Measurements from ENCODE around the gene SERPINI1. TPM values are rescaled to one million over a fixed set of nuclear protein-coding genes. Genes with fewer than 3 reads are reported as not detected.

SERPINI1 gene
- total RNA-seq, 4 donors from 2014 or later: 0.79 to 1.5 TPM; not detected in 2

DNA sequence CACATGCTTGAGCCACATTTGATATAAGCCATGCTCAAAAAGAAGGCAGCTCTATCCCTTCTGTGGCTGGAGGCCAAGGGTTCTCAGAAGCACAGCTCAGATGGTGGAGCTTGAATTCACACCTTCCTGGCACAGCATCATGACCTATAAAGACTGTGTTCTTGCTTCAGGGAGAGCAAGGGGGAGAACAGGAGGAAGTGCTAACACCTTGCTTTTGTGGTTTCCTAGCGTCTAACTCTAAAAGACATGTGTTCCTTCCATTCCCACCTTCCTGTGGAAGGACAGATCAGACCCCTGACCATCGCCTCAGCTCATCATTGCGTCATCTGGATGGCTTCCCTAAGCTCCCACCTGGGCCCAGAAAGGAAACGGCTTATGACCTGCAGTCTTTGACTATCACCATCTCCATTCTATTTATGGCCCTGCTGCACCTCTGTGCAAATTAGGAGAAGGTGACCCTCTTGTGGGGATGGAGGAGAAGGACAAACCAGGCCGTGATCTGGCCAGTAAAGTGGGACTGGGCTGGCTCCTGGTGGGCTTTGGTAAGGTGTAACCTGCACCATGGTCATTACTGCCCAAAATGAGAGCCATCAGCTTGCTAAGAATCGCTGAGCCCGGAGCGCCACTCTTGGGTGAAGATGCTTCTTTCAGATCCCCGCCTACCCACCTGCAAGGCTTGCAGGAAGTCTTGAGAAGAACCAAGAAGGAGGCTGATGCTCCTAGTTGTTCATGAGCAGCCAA, 128.5 kb downstream of the SERPINI1 start:
- in situ Hi-C loops (cut with MboI; ENCODE audit: low pct_ligation_motif_present in 1 of 4, low pct_unique_long_range_greater_than_20kb in 1 of 4, low sequenced_read_pairs in 3 of 4): no loop called here
- H3K4me1 ChIP-seq: no peaks in the 10 kb centered on the region
- intact Hi-C loops (cut with DNase I; ENCODE audit: low total_unique reads): no loop called here
- TF ChIP-seq POLR2AphosphoS5 (IDR thresholded peaks at IDR 0.05) (no peak), EP300 (IDR thresholded peaks at IDR 0.05; ENCODE audit: low read depth) (no peak)
- DNase-seq: no peak
- no peaks in the 10 kb centered on the region for H3K27me3 ChIP-seq
- no peaks in the 10 kb centered on the region for H3K9me3 ChIP-seq
- H3K36me3 ChIP-seq: no peaks in the 10 kb centered on the region
- WGBS, 2 donors (ENCODE audit: low coverage in 1 of 2): 78 to 83% methylated on average over 4 to 9 of the region's 9 CpGs
- no peak overlapping the region for H3K4me3 ChIP-seq
- no peak overlapping the region for H3K27ac ChIP-seq

DNA sequence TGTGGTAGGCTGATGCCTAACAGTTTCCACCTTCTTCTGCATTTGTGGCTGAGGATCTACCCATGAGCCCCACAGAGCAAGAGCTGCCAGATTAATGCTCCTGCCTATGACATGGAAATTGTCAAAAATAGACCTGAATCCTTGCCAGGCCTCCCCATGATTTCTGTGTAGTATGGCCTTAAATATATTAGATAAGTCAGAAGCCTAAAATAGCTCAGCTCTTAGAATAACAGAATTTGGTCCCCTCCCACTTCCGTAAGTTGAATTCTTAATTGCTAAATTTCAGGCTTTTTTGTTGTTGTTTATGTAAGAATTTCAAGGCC, 129.0 kb downstream of the SERPINI1 start:
- H3K4me1 ChIP-seq: no peaks in the 10 kb centered on the region
- no peaks in the 10 kb centered on the region for H3K9me3 ChIP-seq
- H3K36me3 ChIP-seq: no peaks in the 10 kb centered on the region
- DNase-seq: no peak
- H3K4me3 ChIP-seq: no peak overlapping the region
- intact Hi-C loops (cut with DNase I; ENCODE audit: low total_unique reads) (no loop called here), in situ Hi-C loops (cut with MboI; ENCODE audit: low pct_ligation_motif_present in 1 of 4, low pct_unique_long_range_greater_than_20kb in 1 of 4, low sequenced_read_pairs in 3 of 4) (no loop called here)
- H3K27ac ChIP-seq: no peak overlapping the region
- WGBS, 2 donors (ENCODE audit: low coverage in 1 of 2): 85% methylated on average over 1 of the region's 1 CpG
- no peaks in the 10 kb centered on the region for H3K27me3 ChIP-seq
- TF ChIP-seq, protein P1, sequence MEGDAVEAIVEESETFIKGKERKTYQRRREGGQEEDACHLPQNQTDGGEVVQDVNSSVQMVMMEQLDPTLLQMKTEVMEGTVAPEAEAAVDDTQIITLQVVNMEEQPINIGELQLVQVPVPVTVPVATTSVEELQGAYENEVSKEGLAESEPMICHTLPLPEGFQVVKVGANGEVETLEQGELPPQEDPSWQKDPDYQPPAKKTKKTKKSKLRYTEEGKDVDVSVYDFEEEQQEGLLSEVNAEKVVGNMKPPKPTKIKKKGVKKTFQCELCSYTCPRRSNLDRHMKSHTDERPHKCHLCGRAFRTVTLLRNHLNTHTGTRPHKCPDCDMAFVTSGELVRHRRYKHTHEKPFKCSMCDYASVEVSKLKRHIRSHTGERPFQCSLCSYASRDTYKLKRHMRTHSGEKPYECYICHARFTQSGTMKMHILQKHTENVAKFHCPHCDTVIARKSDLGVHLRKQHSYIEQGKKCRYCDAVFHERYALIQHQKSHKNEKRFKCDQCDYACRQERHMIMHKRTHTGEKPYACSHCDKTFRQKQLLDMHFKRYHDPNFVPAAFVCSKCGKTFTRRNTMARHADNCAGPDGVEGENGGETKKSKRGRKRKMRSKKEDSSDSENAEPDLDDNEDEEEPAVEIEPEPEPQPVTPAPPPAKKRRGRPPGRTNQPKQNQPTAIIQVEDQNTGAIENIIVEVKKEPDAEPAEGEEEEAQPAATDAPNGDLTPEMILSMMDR (IDR thresholded peaks at IDR 0.05): no peak
- no peak for TF ChIP-seq EP300 (IDR thresholded peaks at IDR 0.05; ENCODE audit: low read depth)
- no peak for TF ChIP-seq POLR2A (IDR thresholded peaks at IDR 0.05)
- TF ChIP-seq POLR2AphosphoS5 (IDR thresholded peaks at IDR 0.05): no peak

DNA sequence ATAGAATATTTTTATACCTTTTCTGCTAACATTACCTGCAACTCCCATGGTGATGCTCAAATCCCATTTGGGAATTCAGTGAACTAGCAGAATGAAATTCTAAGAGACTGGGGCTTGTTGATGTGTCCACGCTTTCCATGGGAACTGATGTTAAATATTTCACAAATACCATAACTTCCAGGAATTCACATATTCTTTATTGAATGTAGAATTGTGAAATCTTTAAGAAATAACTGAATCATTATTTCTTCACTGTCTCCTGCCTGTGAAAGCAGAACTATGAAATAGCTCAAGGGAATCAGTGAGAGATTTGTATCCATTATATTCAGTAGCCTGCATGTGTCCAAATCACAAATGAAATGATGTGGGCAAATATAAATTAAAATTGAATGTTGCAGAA, 130.8 kb downstream of the SERPINI1 start:
- TF ChIP-seq, protein P1 (IDR thresholded peaks at IDR 0.05): no peak
- in situ Hi-C loops (cut with MboI; ENCODE audit: low pct_ligation_motif_present in 1 of 4, low pct_unique_long_range_greater_than_20kb in 1 of 4, low sequenced_read_pairs in 3 of 4) (no loop called here), intact Hi-C loops (cut with DNase I; ENCODE audit: low total_unique reads) (no loop called here)
- Histone ChIP-seq H3K27ac (no peak overlapping the region), H3K27me3 (no peaks in the 10 kb centered on the region), H3K4me1 (no peaks in the 10 kb centered on the region), H3K9me3 (no peaks in the 10 kb centered on the region), H3K36me3 (no peaks in the 10 kb centered on the region), H3K4me3 (no peak overlapping the region)
- 73 to 87% methylated on average over 1 of the region's 1 CpG for WGBS, 2 donors (ENCODE audit: low coverage in 1 of 2)
- DNase-seq: no peak

DNA sequence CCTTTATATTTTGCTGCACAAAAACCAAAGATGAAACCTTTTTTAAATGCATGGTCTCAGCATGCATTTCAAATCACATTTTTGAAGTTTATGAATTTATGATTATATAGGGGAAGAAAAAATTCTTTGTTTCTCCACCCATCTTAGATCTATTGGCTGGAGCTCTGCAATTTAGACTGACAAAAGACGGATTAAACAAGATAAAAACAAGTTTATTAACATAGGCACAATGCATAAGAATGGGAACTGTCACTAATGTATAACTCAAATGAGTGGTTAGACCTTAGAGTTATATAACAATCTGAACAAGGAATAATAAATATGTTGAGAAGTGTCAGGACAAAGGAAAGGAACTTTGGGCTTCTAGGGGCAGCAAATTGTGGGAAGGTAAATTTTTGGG, 132.5 kb downstream of the SERPINI1 start:
- no peaks in the 10 kb centered on the region for H3K27me3 ChIP-seq
- intact Hi-C loops (cut with DNase I; ENCODE audit: low total_unique reads): no loop called here
- no peak for DNase-seq
- in situ Hi-C loops (cut with MboI; ENCODE audit: low pct_ligation_motif_present in 1 of 4, low pct_unique_long_range_greater_than_20kb in 1 of 4, low sequenced_read_pairs in 3 of 4): no loop called here
- no peak overlapping the region for H3K27ac ChIP-seq
- WGBS, 2 donors (ENCODE audit: low coverage in 1 of 2): 45 to 65% methylated on average over 1 of the region's 1 CpG
- no peak for TF ChIP-seq POLR2AphosphoS5 (IDR thresholded peaks at IDR 0.05)
- TF ChIP-seq POLR2A (IDR thresholded peaks at IDR 0.05): no peak
- TF ChIP-seq EP300 (IDR thresholded peaks at IDR 0.05; ENCODE audit: low read depth): no peak
- TF ChIP-seq, protein P1 (IDR thresholded peaks at IDR 0.05): no peak
- no peaks in the 10 kb centered on the region for H3K4me1 ChIP-seq
- no peaks in the 10 kb centered on the region for H3K36me3 ChIP-seq
- no peak overlapping the region for H3K4me3 ChIP-seq
- no peaks in the 10 kb centered on the region for H3K9me3 ChIP-seq

DNA sequence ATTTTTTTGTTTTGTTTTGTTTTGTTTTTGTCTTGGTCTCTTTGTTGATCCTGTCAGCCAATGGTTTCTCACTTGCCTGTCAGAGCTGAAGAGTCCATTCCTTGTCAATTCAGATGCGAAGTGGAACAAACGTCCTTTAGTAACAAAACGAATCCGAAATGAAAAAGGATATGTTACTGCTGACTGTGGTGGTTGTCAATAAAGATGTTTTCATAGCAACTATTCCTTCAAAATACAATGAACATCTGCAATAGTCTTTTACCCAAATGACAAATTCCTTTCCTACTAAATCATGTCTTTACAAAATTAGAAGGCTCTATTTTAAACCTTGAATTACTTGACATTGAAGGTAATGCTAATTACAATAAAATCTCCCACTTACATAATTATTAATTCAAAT, 134.7 kb downstream of the SERPINI1 start:
- no peak for DNase-seq
- no peaks in the 10 kb centered on the region for H3K36me3 ChIP-seq
- TF ChIP-seq EP300 (IDR thresholded peaks at IDR 0.05; ENCODE audit: low read depth): no peak
- 84 to 87% methylated on average over 4 of the region's 4 CpGs for WGBS, 2 donors (ENCODE audit: low coverage in 1 of 2)
- peaks cover 0 to 5% (median 0%) of the 10 kb centered on the region in 4 donors for H3K4me1 ChIP-seq
- H3K27ac ChIP-seq: no peak overlapping the region
- no peak overlapping the region for H3K4me3 ChIP-seq
- intact Hi-C loops (cut with DNase I; ENCODE audit: low total_unique reads): no loop called here
- H3K27me3 ChIP-seq: no peaks in the 10 kb centered on the region
- in situ Hi-C loops (cut with MboI; ENCODE audit: low pct_ligation_motif_present in 1 of 4, low pct_unique_long_range_greater_than_20kb in 1 of 4, low sequenced_read_pairs in 3 of 4): no loop called here
- H3K9me3 ChIP-seq: no peaks in the 10 kb centered on the region
